Measurements from ENCODE around the gene SH3GL2.

The SH3GL2 gene

GRCh38 chr9:17665450-17665849 lies 86.6 kb downstream of the SH3GL2 start:
- no peak for DNase-seq

- DNase-seq = no peak
Measured at GRCh38 chr9:17669206-17669605, 90.3 kb downstream of the SH3GL2 start.

DNA sequence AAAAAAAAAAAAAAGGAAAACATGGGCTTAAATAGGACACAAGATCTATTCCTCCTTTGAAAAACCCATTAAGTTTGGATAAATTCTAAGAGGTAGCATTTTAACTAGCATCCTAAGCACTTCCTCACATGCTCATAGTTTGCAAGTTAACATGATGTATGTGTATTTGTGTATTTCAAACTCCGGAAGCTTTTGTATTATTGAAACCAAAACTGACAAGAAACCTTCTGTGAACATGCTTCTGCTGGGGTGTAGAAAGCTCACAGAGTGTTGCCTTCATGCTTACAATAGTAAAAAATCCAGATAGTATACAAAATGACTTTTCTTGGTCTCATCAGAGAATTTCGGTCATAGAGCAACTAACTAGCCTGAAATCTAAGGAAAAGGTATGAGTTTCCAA lies 103.8 kb downstream of the SH3GL2 start:
- DNase-seq = no peak

GRCh38 chr9:17688834-17689233 lies 110.0 kb downstream of the SH3GL2 start:
- DNase-seq = no peak

DNA sequence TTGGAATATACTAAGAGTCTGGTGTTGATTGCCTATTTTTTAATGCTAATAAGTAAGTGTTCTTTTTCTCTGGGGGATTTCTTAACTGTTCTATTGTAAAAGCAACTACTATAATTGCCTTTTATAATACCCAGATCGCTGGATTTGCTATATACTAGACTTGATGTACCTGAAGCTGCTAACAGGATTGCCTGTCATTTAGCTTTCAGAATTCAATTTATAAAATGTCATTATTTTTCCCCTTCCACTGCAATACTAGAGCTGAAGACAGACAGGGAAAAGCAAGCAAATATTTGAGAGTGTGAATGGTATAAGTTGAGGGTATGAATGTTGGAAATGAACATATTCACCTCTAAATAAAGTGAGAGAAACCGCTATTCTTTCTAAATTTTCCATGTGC lies 115.5 kb downstream of the SH3GL2 start:
- DNase-seq = no peak

DNA sequence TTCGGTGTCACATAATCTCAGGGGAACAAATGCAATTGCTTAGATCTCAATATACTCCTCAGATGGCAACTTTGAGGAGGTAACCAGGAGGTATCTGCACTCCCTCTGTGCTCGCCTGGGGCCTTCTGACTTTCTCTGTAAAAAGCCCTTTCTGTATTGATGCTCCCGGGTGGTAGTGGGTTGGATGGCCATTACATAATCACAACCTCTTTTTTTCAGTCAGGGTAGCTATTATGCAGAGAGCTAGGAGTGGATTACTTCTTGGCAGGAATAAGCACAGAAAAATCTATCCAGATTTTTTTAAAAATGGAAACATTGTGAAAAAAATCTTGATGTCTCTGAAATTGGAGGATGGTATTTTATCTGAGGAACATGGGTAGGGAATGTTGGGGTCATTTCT lies 116.6 kb downstream of the SH3GL2 start:
- no peak for DNase-seq

DNA sequence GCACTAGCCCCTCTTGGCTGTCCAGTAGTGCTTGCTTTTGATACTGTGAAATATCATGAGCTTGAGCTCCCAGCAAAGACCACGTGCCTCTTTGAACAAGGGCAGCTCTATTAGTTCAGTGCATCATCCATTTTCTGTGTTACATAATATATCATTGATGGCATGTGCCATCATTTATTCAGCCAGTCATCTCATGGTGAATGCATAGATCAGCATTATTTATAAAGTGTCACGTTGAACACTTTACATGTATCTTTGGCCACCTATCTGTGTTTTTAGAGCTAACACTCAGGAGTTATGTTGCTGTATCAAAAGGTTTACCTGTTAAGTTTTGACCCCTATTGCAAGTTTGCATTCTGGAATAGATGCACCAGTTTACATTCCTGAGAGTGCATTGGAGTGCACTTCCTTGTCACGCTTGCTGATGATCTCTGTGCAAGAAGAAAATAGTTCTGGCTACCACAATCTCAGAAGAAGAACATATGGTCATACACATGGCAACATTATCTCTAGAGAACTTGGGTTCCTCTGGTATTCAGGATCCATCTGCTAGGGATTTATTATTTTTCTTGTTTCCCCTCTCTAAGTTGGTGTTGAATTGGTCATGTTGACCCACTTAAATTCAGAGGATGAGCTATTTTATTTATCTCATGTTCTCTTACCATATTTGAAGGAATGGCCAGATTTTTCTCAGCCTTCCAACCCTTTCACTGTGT lies 120.9 kb downstream of the SH3GL2 start:
- no peak for DNase-seq

DNA sequence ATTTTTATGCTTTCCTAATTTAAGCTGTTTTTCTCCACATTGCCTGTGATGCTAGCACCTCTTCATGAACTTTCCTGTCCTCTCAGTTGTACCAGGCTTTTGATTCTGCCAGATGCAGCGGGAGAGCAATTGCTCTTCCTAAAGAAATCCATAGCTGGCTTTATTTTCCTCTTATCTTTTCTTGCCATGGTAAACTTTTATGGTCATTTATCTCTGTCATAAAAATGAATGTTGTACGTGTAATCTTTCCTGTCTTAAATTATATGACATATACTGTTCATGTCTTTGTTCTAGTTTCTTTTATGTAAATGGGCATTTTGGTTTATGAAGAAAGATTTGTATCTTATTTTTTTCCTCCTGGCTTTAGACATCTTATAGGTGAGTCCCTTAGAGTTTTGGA lies 127.5 kb downstream of the SH3GL2 start:
- DNase-seq = no peak

DNA sequence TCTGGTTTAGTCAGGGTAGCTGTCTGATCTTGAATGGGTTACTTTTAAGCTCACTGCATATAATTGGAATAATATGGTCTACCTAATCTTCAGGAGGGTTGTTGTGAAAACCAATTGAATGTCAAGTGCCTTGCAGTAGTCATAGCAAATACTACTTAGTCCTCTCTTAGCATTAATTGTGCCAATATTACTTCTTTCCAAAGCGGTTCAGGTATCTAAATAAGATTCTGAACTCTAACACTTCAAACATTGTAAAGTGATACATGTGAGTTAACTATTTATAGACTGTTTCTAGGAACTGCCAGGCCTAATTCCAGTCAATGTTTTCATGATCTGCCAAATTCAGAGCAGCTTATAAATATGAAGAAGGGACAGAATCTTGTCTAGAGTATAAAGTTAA lies 140.2 kb downstream of the SH3GL2 start:
- no peak for DNase-seq

DNA sequence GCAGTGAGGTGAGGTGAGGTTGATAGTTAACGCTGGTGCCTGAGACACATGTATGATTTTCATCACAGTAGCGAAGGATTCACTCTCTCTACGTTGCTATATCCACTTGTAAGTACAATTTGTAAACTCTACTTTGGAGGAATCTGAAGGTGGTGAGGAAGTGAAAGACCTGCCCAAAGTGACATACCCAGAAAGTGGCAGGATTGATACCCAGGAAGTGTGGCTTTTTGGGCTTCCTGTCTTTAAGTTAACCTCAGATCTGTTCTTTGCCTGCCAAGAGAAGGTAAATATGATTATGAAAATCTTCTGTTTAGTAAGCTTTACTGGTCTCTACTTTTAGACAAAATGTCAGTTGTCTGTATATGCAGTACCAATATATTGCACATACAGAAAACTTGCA lies 143.1 kb downstream of the SH3GL2 start:
- DNase-seq = no peak

GRCh38 chr9:17723656-17724055 lies 144.8 kb downstream of the SH3GL2 start:
- DNase-seq = no peak

DNA sequence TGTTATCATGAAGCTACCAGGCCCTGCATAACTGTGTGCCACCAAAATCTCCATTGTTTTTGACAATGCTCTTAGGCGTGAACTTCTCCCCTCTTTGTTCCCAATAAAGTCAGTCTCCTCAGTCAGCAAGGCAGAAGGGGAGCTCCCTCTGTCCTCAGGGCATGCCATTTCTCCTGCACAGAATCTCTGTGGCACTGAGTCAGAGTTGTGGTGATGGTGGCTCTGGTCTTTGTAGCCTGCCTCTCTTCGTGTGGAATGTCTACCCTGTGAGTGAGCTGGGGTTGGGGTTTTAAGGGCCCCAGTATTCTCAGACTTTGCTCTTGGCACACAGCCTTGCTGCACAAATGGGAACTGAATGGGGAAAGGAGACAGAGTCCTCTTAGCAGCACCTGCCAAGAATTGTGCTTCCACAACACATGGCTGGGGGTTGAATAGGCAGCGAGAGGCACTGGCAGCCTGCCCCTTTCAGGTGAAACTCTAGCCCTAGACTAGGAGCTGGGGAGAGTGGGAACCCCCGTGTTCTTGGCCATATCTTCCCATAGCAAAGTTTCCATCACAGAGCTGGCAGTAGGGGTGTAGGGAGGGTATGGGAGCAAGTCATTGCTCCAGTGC lies 146.6 kb downstream of the SH3GL2 start:
- peak; percentile 12 for DNase-seq

DNA sequence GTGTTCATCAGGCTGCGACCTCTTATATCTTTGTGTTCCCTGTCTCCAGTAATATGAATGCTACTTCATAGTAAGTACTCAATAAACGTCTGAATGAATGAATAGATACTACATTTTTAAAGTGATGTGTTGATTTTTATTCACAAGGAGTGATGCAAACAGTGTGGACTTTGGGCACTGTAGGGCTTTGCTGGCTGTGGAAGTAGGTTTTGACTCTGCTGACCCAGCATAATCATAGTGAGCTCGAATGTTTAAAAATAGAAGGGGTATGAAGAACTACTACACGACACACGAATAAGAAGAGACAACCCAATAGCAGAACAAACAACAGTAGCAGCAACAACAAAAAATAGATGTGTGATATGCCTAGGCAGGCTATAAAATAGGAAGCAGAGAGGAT lies 147.4 kb downstream of the SH3GL2 start:
- no peak for DNase-seq

DNA sequence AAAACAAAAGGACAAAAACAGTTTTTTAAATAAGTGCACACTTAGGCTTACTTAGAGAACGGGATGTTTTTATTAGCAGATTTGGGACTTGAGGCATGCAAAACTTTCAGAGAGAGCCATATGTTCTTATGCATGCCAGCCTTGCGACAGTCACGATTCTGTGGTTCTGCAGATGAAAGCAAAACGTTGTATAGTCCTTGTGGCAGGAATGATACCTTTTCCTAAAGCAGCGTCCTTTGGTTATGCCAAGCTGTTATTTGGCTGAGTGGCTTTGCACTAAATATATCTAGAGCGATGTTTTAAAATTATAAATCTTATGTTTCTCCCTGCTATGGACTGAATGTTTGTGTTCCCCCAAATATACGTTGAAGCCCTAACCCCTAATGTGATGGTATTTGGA lies 152.0 kb downstream of the SH3GL2 start:
- no peak for DNase-seq

DNA sequence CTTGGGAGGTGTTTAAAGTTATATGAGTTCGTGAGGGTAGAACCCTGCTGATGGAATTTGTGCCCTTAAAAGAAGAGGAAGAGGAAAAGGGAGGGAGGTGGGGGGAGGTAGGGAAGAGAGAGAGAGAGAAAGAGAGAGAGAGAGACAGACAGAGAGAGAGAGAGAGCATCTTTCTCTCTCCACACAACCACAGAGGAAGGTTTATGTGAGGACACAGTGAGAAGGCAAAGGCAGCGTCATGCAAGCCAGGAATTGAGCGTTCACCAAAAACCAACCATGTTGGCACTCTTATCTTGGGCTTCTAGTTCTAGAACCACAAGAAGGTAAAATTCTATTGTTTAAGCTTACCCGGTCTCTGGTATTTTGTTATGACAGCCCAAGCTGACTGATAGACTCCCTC lies 152.4 kb downstream of the SH3GL2 start:
- DNase-seq = no peak

GRCh38 chr9:17734674-17735073 lies 155.8 kb downstream of the SH3GL2 start:
- no peak for DNase-seq

- DNase-seq = no peak
Measured at GRCh38 chr9:17735859-17736258, 157.0 kb downstream of the SH3GL2 start.

DNA sequence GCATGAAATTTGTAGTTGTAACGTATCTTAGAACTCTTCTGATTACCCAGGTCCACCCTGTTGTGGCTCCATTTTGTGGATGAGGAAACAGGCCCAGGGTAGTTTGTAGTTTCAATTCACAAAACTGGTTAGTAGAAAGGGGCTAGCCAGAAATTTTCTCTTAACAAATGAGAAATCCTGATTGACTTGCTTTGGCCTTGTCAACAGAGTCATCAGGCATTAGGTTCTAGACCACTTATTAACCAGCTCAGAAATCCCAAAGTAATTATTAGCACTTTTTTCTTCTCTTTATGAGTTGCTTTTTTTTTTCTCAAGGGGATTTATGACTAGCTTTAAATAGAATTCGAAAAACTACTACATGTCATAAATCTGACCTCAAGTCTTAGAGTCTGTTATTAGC lies 160.2 kb downstream of the SH3GL2 start:
- DNase-seq = no peak

DNA sequence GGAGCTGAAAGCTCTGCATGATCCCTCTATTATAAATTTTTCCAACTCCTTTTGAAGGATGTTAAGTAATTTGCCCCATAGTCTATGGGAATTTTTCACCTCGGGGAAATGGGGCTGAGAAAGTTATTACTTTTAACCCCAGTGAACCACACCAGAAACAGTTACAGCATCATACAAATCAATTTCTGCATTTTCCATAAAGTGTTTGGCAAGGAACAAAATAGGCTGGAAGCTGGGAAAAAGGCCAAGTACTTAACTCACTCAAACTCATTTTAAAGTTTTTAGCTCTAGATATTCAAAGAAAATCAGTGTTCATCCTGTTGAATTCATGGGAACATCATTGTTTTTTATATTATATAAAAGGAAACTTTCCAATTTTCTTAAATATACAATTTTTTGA lies 160.9 kb downstream of the SH3GL2 start:
- no peak for DNase-seq

DNA sequence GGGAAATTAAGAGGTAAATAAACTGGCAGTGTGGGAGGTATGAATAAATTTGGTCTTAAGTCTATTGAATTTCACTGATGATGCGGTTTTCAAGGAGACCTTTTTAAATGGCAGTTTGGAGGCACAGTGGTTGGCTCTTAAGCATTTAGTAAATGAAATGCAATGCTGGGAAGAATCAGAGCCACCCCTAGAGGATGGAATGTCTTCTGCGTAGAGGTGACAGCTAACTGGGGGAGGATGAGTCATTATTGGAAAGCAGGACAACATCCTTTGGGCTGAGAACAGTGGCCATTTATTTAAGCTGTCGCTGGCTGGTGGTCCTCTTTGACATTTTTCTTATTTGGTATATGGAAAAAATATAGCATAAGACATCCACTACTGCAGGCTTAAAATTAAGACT lies 163.2 kb downstream of the SH3GL2 start:
- no peak for DNase-seq

- no peak for DNase-seq
Measured at GRCh38 chr9:17744786-17745185, 165.9 kb downstream of the SH3GL2 start.

DNA sequence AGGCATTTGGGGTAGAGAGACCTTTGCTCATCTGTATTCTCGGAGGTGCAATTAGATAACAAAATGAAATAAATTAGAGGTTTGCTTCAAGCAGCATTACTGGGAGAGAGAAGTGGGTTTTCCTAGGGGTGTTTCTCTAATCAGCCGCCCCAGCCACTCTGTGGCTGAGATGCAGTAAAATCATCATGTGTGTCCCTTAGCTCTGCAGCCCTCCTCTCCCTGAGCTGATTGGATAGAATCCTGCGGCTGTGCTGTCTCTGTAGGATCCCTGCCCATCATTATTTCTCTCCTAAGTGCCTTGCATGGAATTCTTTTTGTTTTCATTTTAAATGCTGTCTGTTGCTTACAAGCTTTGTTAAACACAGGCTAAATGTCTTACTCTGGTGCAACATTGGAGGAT lies 171.4 kb downstream of the SH3GL2 start:
- no peak for DNase-seq

DNA sequence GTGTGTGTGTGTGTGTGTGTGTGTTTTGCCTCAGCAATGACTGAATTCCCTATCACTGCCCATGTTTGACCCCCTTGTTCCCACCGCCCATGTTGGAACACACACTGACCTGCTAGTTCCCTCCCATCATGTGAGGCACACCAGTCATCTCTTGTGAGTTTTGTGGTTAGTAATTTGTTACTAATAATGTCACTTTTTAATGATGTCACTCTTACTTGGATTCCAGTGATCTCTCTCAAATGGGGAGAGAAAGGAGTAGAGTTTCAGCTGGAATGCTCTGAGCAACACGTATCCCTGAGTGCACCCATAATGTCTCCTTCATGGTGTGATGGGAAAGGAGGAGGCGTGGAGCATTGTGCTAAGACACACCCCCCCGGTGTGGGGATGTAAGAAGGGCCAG lies 172.6 kb downstream of the SH3GL2 start:
- no peak for DNase-seq

GRCh38 chr9:17752021-17752420 lies 173.2 kb downstream of the SH3GL2 start:
- no peak for DNase-seq

DNA sequence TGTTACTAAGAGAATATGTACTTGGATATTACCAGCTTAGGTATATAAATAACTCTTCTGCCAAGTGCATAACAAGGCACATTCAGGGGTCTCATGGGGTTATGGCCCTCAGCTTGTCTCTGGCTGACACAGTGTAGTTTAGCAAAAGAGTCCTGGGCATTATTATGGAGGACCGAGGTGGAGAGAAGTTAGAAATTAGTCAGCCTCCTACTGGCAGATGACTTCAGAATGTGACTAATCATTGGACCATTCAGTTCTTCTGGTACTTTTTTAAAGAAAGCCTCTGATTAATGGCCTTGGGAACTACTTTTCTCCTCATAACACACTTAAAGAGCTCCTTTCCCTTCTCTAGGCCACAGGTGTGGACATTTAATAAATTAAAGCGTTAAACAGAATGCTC lies 178.9 kb downstream of the SH3GL2 start:
- no peak for DNase-seq
